IPS DF 19.7 (cell line): ENCODE data around the gene SCCPDH.
"Not testable (repeated sequence)": the region's sequence is repeated elsewhere in the genome, so short reads cannot be mapped to it uniquely, and the experiment has no call there.

Source experiments
- DNase-seq: peaks from one replicate; pipeline ENCODE4 v3.0.0-alpha.2; 2013; ENCODE audit warnings: low read depth, low spot score

Gene SCCPDH, protein sequence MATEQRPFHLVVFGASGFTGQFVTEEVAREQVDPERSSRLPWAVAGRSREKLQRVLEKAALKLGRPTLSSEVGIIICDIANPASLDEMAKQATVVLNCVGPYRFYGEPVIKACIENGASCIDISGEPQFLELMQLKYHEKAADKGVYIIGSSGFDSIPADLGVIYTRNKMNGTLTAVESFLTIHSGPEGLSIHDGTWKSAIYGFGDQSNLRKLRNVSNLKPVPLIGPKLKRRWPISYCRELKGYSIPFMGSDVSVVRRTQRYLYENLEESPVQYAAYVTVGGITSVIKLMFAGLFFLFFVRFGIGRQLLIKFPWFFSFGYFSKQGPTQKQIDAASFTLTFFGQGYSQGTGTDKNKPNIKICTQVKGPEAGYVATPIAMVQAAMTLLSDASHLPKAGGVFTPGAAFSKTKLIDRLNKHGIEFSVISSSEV

DNA sequence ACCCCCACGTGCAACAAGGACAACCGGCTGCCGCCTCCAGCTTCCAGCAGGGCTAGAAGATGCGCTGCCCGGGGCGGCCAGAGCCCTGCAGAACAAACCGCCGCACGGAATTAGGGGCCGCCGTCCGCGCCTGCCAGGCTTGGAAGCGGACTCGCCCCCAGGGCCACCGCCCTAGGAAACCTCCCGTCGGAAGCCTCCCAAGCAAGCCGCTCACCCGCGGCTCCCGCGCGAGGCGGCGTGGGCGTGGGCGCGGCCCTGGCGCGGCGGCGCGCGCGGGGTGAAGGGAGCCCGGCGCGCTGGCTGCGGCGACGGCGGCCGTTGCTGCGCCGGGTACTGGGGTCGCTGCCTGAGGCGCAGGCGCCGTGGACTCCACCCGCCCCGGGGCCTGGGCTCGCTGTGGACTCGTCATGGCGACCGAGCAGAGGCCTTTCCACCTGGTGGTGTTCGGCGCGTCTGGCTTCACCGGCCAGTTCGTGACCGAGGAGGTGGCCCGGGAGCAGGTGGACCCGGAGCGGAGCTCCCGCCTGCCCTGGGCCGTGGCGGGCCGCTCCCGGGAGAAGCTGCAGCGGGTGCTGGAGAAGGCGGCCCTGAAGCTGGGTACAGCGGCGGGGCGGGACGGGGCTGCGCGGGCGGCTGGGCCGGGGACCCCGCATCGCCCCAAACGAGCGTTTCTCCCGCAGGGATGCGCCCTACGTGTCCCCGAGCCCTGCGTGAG is at the start of gene SCCPDH:
Gene SCCPDH, plus strand, starts transcription at position 394 of the 715 bp plus-strand sequence. Its CDS starts 14 bp downstream, at position 408.
- no peak for DNase-seq

DNA sequence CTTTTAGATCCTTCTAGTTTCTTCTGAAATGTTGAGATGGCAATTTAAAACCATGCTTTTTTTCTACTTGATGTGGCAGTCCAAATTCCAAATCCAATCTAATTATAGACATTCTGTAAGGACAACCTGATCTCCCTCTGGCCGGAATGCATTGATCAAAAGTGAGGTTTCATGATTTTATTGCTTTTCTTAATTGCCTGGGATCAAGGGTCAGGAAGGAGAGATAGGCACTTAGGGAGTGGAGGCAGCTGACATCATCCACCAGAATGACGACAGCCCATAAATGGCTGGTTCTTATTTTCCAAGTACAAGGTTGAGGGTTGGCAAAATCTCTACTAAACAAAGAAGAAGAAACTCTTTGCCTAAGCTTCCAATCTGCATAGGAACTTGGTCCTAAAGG is 46.4 kb upstream of the SCCPDH start:
- DNase-seq = no peak

DNA sequence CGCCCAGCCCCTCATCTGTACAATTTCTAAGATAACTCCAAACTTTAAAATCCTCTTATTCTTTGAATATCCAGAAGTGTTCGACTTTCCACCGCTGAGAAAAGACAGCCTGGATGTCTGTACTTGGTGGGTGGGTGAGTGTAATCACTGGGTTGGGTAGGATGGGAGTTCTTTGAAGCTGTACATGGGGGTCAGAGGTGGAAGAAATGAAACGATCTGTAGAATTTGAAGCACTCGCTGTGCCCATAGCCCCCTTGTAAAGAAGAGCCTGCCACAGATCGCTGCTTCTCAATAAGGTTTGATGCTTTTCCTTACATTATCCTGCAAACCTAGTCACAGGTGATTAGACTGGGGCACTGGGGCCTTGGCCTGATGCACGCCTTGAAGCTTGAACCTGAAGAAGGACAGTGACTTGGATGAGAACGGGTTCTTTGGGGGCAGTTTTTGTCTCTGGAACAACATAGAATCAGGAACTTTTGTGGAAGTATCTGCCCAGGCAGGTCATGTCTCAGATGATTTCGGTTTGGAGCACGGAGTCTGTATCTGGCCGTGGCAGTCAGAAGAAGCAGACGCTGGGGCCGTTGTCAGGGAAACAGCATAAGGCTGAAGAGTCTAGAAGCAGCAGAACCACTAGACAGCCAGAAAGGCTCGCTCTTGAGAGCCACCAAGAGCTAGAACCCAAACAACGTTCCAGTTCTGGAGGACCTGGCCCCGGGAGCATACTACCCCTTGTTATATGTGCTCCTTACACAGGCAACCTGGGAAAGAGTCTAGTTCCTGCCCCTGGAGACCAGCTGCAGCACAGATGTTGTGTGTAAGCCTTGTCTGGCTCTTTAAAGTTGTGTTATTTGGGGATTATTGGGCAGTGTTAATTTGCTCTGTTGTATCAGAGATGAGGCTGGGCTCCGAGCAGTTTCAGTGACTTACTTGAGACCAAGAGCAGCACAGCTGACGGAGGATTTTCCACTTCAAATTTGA is 45.1 kb upstream of the SCCPDH start:
- DNase-seq = no peak

DNA sequence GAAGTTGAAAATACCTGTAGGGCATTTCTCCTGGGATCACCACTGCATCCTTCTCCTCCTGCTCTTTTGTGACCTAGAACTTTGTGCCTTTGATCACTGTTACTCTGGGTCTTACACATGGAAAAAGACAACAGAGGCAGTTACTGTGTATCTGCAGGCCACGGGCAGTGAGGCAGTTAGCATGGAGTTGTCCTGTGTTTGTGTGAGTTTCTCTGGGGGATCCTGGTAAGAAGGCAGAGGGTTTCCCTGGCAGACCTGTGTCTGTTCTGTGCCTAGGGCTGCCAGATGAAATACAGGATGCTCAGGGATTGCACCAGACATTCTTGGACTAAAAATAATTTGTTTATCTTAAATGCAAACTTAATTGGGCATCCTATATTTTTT is 44.4 kb upstream of the SCCPDH start:
- no peak for DNase-seq

DNA sequence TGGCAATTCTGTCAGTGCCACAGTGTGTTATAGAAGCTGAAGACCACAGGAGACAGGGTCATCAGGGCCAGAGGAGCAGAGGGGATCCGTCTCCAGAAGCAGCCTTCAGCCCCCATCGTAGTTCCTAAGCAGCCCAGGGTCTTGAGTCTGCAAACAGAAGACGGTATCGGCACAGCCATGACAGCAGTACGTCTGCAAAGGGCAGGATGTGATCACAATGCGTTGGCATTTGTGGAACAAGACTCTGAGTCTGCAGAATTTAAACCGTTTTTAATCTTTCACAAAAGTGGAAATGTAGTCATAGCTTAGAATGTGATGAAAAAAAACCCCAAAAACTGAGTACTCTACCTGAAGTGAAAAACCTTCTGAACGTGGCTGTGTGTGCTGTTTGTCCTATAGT is 44.0 kb upstream of the SCCPDH start:
- no peak for DNase-seq

DNA sequence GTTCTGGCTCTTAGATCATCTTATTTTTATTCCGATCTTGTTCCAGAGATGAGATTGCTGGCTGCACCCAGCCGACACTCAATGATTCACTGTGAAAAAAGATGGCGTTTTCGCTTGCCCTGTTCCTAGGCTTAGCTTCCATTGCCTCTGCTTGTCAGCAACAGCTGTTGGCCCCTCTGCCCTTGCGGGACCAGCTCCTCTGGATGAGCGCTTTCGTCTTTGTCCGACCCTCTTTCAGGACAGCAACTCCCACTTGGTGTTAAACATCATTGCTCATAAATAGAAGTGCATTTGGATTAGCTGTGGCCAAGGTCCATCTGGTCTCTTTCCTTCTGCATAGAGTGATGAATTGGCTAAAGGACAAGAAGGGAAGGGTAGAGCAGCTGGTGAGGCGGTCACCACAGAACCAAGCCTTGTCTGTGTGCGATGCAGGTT is 43.5 kb upstream of the SCCPDH start:
- DNase-seq = no peak

DNA sequence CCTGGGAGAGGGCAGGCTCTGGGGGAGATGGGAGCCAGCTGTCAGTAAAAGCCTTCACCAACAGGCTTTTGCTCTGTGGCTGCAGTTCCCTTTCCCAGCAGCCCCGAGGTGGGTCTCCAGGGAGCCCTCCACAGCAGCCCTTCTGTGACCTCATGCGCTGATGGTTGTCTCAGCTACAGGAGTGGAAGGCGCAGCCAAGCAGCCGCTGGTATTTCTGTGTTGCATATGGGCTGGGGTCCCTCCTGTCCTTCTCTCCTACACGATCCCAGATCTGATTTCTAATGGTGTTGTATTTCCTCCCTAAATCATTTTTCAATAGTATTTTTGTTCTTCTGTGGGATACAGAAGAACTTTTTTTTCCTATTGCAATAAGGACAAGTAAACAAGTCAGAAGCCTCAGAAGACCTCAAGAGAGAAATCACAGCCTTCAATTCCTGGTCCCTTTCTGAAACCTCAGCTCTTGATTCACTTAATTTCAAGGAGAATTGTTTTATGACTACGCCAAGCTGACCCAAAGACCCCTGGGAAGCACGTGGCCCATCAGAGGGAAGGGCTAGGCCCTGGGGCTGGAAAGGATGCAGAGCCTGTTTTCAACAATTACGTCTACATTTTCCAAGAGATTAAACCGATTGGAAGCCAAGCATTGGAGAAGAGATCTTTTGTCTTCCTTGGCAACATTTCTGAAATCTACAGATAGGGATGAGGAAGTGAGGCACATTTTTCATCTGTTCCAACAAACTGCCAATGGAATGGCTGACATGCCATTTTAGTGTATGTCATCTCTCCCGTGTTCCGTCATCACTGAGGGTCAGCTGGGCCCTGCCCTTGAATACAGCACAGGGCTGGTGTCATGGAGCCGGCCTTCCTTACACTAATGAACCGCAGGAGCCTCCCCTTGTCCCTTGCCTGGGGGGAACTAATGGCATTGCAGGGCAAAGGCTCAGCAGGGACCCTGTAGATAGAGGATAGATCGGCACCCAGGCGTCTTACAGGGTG is 42.0 kb upstream of the SCCPDH start:
- no peak for DNase-seq

DNA sequence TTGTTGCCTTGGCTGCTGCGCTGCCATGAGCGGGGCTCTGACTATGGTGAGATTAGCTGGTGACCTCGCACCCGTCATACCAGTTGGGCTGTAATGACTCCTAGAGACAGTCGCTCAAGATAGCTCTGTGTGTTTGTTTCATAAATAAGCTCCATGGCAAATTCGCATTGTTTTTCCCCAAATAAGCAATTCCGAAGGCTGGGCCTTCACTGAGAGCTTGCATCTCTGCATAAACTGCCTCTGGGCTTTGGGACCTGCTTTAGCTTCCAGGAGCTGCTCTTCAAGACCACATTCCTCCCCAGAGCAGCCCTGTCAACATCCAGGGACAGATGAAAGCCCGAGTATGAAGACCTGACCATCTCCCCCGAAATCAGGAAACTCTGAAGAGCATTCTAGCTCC is 40.7 kb upstream of the SCCPDH start:
- no peak for DNase-seq

DNA sequence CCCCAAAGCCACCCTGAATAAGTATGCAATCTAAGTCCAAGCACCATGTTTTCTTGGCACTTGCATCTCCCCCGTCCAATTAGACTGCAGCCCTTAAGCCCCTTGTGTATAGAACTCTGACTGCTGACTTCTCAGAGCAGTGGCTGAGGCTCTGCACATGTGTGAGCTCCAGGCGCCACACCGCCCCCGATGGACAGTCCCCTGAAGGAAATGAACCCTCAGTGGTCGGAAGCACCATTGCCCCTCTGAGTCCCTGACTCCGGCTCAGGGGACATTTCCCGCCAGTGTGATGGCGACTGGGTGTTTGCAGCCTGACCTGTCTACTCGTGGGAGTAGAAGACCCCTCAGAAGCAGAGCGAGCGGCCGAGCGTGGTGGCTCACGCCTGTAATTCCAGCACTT is 37.2 kb upstream of the SCCPDH start:
- no peak for DNase-seq

DNA sequence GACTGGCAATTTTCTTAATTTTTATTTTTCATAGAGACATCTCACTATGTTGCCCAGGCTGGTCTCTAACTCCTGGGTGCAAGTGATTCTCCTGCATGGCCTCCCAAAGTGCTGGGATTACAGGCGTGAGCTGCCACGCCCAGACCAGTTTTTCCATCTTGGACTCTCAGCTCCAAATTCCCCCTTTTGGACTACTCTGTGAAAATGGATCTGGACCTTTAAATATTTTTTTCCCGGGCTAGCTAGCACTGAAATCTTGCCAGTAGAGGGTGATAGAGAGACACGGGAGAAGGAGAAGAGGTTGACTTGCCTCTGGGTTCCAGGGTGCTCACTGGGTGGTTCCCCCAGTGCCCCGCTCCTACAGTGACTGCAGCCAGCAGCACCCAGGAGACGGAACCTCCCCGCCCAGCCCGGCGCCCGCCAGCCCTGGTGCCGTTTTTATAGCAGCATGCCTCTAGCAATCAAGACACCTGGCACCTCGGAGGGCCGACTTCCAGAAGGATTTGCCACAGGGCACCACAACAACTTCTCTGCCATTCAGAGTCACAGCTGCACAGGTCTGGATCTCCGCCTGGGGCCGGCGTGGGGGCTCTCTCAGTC is 34.7 kb upstream of the SCCPDH start:
- DNase-seq = no peak

DNA sequence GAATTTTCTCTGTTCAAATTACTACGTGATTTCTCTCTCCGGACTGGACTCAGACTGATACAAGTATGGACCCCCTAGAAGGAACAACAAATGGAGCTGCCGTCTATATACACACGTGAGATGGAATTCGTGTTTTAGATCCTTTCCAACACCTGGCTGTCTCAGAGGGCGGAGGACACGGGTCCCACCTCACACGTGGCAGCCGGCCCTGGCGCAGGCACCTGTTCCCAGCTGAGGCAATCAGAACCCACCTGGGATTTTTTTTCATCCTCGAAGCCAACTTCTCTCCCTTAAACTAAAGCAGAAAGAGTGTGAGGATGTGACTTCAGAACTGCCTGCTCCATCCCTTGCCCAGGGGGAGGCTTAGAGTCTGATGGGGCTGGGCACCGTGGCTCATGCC is 34.1 kb upstream of the SCCPDH start:
- no peak for DNase-seq

DNA sequence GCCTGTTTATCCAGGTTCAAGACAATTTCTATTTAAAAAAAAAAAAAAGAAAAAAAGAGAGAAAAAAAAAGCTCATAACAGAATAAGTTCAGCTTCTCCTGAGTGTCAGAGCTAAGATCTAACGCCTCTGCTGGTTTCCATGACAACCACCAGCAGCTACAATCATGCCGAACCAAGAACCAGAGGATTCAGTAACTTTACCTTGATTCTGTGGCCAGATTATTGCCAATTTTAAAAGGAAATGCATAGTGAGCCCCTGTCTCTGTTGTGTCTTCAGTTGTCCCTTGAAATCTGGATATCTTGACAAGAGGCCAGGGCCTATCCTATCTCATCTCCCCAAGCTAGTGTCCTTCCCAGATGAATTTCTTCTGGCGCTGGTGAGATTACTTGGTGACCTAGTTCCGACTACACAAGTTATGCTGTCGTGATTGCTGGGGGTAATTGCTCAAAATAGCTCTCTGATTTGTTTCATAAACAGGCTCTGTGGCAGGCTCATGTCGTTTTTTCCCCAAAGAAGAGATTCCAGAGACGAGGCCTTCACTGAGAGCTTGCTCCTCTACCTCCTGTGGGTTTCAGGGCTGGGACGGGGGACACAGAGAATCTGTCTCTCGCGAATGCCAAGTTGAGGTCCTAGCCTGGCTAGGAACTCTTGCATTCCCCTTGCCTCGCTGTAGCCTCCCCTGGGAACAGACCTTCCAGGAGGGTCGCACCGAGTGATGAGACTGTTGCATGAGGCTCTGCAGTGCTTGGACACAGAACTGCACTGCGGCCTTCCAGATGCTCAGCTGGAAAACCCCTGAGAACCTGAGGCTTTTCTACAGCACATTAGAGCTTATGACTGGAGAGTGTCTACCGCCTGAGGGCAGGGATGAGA is 32.4 kb upstream of the SCCPDH start:
- DNase-seq = no peak

DNA sequence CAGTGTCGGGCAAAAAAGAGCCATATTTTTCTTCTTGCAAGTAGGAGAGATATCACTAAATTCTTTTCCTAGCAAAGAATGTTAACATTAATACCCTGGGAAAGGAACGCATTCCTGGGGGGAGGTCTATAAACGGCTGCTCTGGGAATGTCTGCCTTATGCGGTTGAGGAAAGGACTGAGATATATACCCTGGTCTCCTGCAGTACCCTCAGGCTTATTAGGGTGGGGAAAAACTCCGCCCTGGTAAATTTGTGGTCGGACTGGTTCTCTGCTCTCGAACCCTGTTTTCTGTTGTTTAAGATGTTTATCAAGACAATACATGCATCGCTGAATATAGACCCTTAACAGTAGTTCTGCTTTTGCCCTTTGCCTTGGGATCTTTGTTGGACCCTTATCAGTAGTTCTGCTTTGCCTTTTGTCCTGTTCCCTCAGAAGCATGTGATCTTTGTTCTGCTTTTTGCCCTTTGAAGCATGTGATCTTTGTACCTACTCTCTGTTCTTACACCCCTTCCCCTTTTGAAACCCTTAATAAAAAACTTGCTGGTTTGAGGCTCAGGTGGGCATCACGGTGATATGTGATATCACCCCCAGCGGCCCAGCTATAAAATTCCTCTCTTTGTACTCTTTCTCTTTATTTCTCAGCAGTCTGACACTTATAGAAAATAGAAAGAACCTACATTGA is 29.9 kb upstream of the SCCPDH start:
- not testable (repeated sequence) for DNase-seq

DNA sequence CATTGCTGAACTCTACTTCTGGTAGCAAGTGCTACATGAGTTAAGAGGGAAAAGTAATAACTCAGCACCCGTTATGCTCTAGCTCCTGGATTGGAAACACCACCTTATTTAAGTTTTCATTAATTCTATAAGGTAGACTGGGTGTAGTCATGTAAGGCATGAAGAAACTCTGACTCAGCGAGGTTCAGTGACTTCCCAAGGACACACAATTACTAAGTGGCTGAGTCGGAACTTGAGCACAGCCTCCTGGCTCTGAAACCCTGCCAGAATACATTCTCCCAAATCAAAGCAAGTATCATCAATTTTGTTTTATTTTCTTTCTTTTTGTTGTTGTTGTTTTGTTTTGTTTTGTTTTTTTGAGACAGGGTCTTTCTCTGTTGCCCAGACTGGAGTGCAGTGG is 29.1 kb upstream of the SCCPDH start:
- no peak for DNase-seq

DNA sequence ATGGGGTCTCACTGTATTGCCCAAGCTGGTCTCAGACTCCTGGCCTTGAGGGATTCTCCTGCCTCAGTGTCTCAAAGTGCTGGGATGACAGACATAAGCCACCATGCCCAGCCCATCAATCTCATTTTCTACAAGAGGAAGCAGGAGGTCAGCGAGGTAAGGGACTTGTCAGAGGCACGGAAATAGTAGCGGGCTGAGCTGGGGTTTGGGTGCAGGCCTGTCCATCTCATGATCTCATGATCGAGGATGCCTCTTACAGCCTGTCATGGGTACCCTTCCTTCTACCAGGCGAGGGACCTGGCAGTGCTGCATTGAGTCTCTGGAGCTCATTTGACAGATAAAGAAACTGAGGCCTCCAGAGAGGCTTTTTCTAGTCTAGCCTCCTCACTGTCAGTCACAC is 28.5 kb upstream of the SCCPDH start:
- no peak for DNase-seq

DNA sequence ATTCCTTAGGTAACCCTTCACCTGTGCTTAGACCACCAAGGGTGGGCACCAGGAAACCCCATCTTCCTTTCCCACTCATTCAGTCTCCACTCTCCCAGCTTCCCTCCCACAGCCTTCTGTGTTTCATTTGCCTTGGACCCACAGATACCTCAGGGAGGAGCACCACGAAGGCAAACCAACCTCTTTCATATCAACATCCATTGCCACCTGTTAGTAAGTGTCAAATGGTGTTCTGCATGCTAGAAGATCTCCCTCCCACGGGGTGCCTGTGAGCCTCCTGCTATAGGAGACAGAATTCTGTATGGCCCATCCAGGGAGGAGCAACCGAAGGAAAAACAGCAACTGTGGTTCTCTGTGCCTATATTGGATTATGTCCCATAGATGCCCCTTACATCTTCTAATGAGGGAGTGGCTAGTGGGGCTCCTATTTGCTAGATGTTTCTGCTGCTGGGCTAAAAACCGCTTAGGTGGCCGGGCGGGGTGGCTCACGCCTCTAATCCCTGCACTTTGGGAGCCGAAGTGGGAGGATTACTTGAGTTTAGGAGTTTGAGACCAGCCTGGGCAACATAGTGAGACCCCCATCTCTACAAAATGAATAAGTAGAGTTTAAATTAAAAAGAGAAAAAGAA is 25.6 kb upstream of the SCCPDH start:
- DNase-seq = no peak

DNA sequence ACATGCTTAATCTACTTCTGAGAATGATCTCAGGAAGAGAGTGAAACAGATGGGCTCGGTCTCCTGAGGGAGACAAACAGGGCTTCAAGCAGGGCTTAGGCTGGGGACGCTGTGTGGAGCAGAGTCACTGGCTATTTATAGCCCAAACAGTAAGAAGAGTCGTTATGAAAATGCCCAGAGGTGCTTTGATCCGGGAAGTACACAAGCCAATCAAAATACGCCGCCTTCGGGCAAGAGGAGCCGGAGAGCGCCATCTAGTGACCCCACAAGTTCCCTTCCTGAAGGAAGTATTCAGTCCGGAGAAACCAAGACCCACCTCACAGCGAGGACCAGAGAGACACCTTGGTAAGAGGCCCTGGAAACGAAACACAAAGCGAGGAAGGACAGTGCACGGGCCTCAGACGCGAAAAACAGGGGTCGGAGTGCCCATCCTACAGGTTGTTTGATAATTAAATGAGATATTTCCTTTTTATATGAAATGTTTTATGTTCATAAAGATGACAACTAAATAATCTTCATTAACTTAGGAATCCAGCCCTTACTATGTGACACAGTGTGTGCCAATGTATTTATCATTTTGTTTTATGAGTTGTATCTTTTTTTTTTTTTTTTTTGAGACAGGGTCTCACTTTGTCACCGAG is 25.0 kb upstream of the SCCPDH start:
- peak; percentile 59 for DNase-seq

DNA sequence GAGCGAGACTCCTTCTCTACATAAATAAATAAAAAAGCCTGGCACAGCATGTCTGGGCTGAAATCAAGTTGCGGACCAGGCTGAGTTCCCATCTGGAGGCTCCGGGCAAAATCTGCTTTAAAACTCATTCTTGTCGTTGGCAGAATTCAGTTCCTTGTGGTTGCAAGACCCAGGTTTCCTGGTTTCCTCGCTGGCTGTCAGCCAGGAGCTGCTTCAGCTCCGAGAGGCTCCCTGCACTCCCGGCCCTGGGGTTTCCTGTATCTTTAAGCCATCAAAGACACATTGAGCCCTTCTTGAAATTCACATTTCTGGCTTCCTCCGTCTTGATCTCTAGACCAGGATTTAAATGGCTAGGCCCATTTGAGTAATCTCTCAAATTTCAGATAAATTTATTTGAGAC is 20.6 kb upstream of the SCCPDH start:
- DNase-seq = no peak
